GM19452 (cell line): ENCODE results near the gene MYO19.
"Not testable (repeated sequence)": the region's sequence is repeated elsewhere in the genome, so short reads cannot be mapped to it uniquely, and the experiment has no call there.

ENCODE experiments used
- ATAC-seq: cut with Tn5 transposase; IDR thresholded peaks from one replicate; pipeline ENCODE4 v1.9.1; 2021; ENCODE audit not compliant: unreplicated experiment

MYO19 gene

DNA sequence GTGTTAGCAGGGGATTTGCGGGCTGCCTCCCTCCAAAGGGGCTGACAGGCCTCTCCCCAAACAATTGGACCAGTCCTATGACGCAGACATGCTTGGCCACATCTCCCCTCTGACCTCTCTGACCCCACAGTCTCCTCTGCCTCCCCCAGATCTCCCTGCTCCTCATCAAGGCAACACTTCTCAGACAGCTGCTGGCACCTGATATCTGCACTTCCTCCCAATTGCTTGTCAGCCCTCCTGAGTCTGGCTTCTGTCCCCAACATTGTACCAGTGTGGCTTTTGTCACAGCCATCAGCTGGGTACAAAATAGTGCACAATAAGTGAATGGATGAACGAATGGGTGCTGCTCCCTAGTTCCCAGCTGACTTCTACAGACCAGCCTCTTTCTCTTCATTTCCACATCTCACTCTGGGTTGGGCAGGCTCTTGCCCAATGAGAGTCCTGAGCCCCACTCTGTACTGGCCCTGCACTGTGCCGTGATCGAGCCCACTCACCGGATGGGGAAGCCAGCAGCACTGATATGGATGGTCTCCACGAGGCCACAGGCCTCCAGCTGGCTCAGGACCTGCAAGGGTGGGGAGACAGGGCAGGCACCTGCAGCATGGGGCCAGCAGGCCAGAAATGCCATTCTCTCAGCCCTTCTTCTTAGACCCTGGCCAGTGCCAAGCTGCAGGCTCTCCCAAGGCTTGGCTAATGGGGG, 31.1 kb downstream of the MYO19 start:
- no peak for ATAC-seq

- ATAC-seq: no peak
Measured at GRCh38 chr17:36501963-36502362, 32.7 kb downstream of the MYO19 start.

- no peak for ATAC-seq
Measured at GRCh38 chr17:36501351-36501750, 33.3 kb downstream of the MYO19 start.

- ATAC-seq: no peak
Measured at GRCh38 chr17:36500745-36501225, 33.9 kb downstream of the MYO19 start.

GRCh38 chr17:36498560-36499300, 35.9 kb downstream of the MYO19 start:
- ATAC-seq: no peak

DNA sequence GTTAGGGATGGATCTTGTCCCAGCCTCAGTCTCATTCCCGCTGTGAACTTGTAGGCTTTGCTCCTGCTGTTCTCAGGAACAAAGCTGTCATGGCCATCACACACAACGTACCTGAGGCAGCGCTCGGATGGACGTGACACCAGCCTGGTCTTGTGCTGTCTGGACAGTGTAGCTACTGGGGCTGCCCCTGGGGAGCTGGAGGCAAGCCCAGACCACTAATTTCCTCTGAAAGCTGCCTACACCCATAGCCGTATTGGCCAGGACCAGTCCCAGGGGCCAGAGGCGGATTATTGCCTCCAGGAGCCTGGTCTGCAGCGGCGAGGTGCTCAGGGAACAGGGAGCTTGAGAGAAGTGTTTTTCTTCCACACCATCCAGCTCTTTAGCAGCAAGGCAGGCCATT, 36.5 kb downstream of the MYO19 start:
- ATAC-seq: no peak

GRCh38 chr17:36496018-36496789, 38.5 kb downstream of the MYO19 start:
- ATAC-seq: no peak

DNA sequence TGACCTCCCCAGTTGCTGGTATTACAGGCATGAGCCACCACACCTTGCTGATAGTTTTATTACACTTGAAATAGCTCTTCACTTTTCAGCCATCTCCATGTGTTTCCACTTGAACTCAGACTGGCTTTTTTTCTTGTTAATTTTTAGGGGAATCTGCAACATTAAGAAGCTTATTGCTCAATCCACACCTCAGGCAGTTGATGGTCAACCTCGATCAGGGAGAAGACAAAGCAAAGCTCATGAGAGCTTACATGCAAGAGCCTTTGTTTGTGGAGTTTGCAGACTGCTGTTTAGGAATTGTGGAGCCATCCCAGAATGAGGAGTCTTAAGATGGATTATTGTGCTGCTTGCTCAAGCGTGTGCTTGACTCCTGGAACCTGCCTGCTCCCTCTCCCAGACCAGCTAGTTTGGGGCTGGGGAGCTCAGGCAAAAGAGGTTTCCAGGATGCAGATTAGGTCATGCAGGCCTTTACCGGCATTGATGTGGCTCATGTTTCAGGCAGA, 39.5 kb downstream of the MYO19 start:
- no peak for ATAC-seq

- ATAC-seq: no peak
Measured at GRCh38 chr17:36494674-36495073, 40.0 kb downstream of the MYO19 start.

DNA sequence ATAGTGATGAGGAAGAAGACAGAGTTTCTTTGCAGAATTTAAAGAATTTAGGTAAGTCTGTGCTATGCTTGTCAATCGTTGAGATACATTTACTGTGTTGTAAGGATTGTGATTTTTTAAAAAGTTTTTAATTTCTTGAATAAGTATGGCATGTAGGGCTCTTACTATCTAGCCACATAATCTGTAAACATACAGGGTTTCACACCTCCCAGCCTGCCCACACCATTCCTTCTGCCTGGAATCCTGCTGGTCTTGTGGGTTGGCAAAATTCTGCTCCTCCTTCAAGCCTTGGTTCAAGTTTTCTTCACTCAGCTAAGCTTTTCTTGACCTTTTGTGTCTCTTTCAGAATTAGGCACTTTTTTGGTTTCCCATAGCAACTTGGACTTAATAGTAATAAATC, 40.7 kb downstream of the MYO19 start:
- no peak for ATAC-seq

GRCh38 chr17:36486204-36487194, 48.2 kb downstream of the MYO19 start, which contains the start of gene ZNHIT3:
Gene ZNHIT3, plus strand, starts transcription at chr17:36486681. Its CDS starts 19 bp downstream, at chr17:36486700.
- ATAC-seq: peak; percentile 79

- no peak for ATAC-seq
Measured at GRCh38 chr17:36485805-36486203, 48.9 kb downstream of the MYO19 start.

GRCh38 chr17:36485027-36485426, 49.6 kb downstream of the MYO19 start:
- ATAC-seq: no peak

DNA sequence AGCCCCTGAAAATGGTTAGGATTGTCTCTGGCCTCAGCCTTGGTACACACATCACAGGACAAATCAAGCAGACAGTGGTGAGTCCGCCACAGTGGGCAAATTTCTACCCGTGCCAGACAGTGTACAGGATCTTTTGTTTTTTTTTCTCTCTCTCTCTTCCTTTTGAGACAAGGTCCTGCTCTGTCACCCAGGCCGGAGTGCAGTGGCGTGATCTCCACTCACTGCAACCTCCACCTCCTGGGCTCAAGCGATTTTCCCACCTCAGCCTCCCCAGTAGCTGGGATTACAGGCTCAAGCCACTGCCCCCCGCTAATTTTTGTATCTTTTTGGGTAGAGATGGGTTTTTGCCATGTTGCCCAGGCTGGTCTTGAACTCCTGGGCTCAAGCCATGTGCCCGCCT, 50.6 kb downstream of the MYO19 start:
- ATAC-seq: not testable (repeated sequence)

- no peak for ATAC-seq
Measured at GRCh38 chr17:36482611-36483504, 51.8 kb downstream of the MYO19 start.

DNA sequence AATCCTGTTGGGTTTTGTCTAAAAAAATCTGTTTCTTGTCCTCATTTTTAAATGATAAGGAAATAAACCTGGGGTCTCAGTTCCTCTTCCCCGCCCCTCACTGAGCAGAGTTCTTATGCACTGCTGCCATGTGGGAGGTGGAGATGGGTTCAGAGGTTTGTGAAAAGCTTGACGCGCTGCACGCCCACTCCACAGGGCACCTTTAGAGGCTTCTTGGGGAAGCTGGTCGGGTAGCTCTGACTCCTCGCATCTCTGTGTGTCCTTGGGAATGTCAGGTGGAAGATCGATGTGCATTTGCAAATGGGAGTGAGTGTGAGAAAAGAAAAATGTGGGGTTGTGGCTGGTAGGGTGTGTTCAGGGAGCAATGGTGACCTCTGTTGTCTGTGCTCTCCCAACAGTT, 52.8 kb downstream of the MYO19 start:
- ATAC-seq: no peak

DNA sequence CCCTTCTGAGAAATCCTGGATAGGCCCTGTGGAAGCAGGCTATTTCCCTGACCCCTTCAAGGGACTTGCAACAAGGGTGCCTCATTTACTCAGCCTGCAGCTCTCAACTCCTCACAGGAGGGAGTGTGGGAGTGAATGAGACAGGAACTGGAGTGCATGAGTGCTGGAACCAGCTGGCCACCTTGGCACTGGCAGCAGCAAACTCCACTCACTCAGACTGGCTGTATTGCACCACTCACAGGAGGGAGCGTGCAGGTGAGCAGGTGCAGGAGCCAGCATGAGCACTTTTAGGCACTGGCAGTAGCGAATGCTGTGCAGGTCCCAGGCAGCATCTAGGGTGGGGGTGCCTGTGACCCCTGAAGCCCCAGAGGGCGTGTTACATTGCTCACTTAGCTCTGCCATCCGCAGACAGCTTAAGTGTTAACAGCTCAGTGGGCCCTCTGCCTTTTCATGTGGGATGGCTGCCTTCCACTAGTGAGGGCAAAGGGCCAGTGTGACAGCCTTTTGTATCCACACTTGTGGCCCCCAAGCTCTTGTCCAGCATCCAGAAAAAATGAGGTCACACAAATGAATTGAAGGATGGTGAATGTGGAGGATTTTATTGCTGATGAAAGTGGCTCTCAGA, 59.2 kb downstream of the MYO19 start:
- no peak for ATAC-seq

- no peak for ATAC-seq
Measured at GRCh38 chr17:36474571-36474970, 60.1 kb downstream of the MYO19 start.

GRCh38 chr17:36470499-36470898, 64.2 kb downstream of the MYO19 start:
- no peak for ATAC-seq
